HG02943 (cell line): ENCODE data around the gene MXI1.
"Not testable (repeated sequence)": the region's sequence is repeated elsewhere in the genome, so short reads cannot be mapped to it uniquely, and the experiment has no call there.

Source experiments
- ATAC-seq: cut with Tn5 transposase; IDR thresholded peaks from one replicate; pipeline ENCODE4 v1.9.1; 2021; ENCODE audit warnings: mild to moderate bottlenecking, low read depth, moderate library complexity; ENCODE audit not compliant: unreplicated experiment

The MXI1 gene

DNA sequence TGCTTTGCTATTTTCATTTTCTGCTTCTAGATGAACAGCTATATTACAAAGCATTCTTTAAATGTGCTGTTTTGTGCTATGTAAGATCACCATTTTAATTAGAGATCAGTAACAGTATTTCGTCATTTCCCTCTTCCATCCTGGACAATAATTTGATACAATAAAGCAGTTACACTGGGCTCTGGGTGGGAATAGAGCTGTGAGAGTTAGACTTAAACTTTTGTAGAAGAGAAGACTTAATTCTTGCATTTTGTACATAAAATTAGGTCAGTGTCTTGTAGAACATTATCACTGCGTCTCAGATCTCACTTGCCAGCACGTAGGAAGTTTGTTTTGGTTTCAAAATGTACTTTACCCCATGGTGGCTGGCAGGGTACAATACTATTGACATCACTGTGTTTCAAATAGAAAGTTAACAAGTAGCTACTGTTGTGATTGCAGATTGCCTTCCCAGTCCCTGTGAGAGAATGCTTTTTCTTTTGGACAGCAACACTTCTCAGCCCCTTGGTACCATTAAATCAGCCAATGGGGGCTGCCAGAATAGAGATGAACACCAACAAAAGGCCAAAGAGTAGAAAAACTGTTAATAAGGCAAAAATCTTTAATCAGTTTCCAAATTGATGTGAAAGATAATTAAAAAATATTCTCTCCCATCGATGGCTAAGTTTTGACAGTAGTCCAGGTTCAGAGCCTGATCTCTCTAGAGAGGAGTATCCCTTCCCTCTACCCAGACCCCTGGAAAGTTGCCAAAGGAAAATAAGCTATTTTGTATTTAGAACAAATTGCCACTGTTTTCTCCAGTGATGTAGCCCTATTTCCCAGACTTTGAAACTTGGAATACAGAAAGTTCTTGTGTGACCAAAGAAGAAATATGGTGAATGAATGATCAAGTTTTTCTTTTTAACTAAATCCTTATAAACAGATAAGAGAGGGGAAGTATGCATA lies 62.2 kb downstream of the MXI1 start:
- ATAC-seq = no peak

DNA sequence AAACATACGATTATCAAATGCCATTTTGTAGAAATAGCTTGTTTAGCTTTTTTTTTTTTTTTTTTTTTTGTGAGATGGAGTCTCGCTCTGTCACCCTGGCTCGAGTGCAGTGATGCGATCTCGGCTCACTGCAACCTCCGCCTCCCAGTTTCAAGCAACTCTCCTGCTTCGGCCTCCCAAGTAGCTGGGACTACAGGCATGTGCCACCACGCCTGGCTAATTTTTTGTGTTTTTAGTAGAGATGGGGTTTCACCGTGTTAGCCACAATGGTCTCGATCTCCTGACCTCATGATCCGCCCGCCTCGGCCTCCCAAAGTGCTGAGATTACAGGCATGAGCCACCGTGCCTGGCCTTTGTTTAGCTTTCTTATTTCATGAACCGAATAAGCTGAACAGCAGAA lies 65.6 kb downstream of the MXI1 start:
- not testable (repeated sequence) for ATAC-seq

DNA sequence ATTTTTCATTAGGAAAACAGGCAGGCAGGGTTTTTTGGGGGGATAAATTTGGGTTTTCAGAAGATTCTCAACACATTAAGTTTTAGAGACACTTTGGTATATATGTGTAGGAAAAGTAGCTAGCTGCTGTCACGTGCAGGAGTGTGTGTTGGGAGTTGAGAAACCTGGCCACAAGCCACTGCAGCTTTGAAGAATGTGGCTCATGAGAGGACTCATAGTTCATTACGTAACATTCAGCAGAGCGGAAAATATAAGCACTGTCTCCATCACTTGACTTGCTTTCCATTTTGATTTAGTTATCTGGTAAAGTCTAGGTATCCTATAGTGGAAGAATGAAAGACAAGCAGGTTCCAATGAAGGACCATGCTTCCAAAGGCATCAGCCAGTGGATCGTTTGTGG lies 66.1 kb downstream of the MXI1 start:
- no peak for ATAC-seq

DNA sequence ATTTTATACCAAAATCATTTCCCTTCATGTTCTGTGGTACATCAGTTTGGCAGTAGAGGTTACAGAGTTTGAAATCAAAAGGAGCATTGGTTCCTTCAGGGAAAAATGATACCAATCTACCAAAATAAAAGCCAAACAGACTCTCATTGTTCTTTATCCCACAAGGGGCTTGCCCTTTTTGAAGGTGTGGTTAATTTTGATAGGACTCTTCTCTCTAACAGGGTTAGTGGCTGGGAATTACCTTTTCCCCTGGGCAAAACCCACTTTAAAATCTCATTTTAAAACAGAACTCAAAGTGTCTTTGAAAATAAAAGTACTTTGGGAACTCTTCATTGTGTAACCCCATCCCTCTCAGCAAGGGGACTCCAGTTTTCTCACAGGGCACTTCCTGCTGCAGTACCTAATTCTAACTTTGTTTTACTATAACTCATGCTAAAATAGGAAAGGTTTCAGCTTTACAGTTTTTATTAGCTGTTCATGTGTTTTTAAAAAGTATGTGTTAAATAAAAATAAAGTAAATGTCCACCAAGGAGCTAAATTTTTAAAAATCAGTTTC lies 66.7 kb downstream of the MXI1 start:
- ATAC-seq = no peak

DNA sequence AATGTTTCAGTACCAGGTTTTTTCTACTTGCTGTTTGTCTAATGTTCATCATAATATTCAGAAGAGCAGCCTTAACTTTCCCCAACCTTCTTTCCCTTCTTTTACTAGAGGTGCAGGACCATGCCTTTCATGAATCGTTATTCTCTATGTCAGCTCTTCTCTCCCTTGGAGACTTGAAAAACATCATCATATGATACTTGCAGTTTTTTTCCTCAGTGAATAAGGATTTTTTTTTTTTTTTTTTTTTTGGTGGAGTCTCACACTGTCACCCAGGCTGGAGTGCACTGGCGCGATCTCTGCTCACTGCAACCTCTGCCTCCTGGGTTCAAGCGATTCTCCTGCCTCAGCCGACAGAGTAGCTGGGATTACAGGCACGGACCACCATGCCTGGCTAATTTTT lies 67.2 kb downstream of the MXI1 start:
- no peak for ATAC-seq

DNA sequence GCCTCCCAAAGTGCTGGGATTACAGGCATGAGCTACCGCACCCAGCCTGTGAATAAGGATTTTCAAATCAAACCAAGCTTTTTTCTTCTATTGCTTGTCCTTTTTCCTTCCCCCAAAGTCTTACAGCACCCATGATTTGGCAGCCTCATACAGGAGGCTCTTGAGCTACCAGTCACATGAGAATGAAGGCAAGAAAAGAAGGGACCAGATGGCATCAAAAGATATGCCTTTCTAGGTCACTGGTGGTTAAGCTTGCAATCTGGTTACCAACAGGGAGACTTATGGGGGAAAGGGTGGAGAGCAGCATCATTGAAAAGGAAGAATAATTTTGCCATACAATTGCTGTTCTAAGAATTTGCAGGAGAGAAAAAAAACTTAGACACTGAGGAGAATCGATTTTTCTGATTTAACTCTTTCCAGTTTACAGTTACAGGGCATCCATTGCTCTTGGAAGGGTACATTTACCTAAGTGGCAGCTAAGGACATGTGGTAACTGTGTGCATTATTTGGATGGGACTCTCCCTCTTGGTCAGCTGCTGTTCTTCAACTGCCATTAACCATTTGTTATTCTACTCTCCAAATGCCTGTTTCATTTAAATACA lies 67.8 kb downstream of the MXI1 start:
- ATAC-seq = no peak

DNA sequence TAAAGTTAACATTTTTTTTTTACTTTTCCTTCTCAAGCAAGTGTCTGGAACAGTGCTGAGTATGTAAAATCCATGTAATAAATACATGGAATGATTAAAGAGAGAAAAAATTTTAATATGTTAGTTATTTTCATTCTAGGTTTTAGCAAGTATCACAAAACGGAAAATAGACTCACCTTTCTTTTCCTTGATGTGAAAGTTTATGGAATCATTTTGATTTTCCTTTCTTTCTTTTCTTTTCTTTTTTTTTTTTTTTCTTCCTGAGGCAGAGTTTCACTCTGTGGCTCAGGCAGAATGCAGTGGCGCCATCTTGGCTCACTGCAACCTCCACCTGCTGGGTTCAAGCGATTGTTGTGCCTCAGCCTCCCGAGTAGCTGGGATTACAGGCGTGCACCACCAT lies 69.2 kb downstream of the MXI1 start:
- ATAC-seq = no peak

DNA sequence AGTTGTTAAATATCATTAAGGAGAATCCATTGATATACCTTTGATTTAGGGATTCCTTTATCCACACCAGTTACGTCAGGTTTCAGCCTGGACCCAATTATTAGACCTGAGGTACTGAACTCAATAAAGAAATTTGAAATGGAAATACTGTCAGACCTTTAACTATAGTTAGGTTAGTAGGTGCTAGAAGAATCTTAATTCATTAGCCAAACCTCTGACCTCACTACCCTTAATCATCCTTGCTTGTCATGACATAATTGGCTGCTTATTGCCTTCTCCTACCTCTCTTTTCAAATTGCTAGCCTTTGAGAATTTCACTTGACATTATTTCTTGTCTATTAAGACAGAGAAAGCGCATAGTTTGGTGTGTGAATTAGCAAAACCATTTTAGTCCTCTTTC lies 70.2 kb downstream of the MXI1 start:
- ATAC-seq = no peak

DNA sequence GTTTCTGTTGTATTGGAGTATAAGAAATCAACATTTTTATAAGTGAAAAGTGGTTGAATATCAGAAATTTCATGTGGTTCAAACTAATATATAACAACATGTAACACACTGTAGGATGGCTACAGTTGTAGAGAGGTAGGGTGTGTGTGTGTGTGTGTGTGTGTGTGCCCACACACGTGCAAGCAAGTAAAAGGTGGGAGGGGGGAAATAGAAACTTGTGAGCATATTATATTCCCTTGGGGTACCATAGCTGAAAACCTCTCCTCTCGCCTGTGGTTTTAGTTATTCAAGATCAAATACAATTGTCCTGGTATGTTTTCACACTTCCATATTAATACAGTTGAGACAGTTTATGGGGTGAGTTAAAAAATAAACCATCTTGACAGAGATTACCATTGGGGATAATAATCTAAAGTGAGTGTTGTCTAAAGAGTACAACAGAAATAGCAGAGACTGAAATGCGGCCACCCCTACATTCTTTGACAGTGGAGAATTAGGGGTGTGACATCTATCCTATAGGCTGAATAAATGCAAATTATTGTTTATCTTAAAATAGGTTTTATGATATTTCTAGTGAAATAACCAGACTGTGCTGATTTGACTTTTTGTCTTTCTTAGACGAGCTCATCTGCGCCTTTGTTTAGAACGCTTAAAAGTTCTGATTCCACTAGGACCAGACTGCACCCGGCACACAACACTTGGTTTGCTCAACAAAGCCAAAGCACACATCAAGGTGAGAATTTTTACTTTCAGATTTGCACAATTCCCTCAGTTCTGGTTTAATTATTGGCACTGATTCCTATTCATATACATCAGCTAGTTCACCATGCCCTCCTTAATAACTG lies 71.4 kb downstream of the MXI1 start:
- ATAC-seq = no peak

DNA sequence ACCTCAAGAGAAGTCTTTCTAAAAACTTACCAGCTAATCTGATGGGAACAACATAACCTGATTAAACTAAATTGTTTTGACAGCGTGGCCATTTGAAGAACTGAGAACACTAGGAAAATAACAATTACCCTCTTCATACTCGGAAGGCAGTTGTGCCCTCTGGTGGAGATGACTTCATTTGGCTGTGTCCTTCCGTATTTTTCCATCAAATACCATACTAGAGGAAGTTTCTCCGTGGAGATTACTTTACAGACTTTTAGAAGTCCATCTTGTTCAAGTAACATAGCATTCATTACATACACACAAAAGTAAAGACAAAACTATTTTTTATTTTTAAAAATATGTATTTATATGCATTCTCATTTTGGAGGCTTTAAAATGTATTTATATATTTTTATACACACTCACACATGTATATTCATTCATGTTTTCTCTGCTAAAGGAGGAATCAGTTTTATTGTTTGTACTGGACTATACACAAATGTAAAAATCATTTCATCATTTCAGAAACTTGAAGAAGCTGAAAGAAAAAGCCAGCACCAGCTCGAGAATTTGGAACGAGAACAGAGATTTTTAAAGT lies 72.1 kb downstream of the MXI1 start:
- ATAC-seq = no peak

DNA sequence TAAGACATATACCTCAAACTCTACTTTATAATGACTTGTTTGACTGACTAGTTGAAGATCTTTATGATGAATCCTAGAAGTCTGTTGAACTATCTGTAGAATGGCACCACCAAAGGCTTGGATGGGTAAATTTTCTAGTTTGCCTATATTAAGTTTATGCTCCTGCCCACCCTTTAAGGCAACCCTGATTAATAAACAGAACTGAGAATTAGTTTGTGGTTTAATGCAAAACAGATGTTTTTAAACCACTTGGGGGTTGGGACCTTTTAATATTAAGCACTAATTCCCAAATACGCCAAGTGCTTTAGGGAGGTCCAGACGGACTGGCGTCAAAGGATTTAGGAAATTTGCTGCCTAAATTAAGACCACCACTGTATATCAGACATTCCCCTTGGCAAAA lies 76.9 kb downstream of the MXI1 start:
- ATAC-seq = no peak

DNA sequence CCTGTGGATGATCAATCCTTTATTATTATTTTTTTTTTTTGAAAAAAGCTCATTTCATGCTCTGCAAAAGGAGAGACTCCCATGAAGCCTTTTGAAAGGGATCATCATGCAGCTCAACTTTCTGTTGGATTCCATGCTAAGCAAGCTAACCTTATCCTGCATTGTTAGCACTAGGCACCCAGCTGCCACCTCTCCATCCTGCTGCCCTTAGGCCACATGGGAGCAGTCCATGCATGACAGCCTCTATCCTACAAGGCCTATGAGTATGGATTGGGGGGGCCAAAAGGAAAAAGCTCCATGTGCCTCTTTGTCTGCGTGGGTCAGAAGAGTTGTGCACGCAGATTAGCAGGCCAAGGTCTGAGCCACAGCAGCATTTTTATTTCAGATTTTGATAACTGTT lies 78.1 kb downstream of the MXI1 start:
- no peak for ATAC-seq

DNA sequence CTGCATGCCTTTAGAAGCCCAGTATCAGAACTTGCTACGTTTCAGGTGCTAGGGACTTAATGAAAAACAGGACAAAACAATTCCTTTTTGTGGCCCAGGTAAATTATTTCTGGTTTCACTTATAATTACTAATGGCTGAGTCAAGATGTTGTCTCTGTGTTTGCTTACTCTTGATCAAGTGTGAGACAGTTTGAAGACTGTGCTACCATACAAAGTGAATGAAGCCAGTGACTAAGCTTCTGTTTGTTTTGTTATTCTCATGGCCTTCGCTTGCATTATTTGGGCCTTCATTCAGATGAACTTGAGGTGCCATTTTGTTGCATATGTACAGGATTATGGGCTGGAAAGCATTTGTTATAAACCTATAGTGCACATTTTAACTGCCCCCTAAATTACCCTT lies 79.4 kb downstream of the MXI1 start:
- ATAC-seq = no peak

DNA sequence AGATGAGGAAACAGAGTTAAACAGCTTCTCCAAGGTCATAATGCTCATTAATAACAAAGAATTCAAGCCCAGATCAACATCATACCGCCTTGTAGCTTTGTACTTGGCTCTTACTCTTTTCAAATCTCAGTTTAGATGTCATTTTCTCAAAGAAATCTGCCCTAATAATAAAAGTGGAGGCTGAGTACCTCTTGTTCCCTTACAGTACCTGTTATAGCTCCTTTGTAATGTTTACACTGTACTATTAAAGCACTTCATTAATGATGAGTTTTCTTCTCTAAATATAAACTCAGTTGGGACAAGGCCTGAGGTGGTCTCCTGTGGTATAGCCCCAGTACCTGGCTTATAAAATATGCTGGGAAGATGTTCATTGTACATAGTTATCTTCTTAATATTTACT lies 89.6 kb downstream of the MXI1 start:
- ATAC-seq = no peak

DNA sequence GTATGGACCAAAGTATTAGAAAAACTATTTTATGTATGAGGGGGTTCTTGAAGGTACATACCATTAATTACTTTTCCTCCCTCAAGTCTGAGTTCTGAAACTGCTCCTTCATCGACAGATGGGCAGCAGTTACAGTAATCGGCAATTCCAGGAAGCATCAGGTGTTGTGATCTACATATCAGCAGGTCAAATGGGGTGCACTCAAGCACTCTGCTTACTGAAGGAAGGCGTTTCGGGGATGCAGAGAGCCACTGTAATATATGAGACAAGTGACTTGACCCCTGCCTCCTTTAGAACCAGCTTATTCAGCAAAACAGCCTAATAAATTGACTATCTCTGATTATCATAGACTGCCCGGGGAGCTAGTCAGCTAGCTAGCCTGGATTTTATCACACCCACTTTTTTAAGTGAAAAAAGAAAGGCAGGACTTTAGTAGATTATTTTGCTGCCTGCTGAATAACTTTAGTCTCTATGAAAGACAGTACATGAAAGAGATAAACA lies 93.1 kb downstream of the MXI1 start:
- ATAC-seq = no peak

DNA sequence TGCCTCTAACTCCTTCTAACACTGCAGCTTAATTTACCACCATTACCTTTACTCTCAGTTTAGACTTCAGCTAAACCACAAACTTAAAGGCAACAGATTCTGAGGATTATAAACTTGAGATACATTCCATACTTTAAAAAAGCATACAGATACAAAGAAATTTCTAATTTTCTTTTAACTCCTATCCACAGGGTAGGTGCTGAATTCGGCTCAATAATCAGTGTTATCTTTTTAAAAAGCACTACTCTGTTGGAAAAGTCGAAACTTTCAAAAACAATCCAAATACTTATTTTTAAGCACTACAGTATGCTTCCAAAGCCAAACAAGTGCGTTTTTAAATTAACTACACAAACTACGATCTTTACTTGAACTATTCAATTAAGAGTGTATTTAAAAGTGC lies 96.3 kb downstream of the MXI1 start:
- no peak for ATAC-seq

DNA sequence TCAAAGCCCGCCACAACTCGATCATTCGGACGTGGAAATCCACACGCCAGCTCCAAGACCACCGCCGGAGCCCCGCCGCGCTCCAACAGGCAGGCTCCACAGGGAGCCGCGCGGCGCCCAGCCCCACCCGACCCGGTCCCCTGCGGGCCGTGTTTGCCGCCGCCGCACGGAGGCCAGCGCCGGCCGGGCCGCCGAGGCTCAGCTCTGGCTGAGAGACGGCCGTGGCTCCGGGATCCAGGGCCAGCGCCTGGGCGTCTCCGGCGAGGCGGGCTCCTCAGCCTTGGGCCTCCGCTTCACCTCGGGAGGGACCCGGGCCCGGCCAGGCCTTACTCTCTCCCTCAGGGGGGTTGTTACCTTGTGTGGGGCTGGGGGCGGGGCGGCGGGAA lies 97.0 kb downstream of the MXI1 start:
- peak; percentile 40 for ATAC-seq

DNA sequence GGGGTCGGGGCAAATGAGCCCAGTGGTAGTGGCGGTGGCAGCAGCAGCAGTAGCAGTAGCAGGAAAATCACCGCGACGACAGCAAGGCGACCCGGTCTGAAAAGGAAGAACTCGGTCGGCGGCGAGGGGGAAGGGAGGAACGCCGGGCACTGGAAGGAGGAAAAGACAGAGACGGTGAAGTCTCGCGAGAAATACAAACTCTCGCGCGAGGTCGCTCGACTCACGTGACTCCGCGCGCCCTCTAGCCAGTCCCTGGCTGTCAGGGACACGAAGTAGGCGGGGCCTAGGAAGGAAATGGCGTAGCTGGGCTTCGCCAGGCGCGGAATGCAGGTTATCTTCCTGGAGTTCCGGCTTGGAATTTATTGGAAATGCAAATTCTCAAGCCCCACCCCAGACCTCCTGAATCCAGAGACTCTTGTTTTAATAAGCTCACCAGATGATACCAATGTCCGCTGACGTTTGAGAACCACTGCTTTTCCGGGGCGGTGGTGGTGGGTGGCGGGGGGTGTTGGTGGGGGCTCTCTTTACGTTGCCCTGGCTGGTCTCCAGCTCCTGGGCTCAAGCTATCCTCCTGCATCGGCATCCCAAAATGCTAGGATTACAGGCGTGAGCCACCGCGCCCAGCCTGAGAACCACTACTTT lies 97.5 kb downstream of the MXI1 start, which contains the start of gene SMNDC1:
TSS of gene SMNDC1 (minus strand) at position 141 of the 642 bp plus-strand sequence. CDS start 1,333 bp downstream, outside the sequence.
- peak; percentile 91 for ATAC-seq

DNA sequence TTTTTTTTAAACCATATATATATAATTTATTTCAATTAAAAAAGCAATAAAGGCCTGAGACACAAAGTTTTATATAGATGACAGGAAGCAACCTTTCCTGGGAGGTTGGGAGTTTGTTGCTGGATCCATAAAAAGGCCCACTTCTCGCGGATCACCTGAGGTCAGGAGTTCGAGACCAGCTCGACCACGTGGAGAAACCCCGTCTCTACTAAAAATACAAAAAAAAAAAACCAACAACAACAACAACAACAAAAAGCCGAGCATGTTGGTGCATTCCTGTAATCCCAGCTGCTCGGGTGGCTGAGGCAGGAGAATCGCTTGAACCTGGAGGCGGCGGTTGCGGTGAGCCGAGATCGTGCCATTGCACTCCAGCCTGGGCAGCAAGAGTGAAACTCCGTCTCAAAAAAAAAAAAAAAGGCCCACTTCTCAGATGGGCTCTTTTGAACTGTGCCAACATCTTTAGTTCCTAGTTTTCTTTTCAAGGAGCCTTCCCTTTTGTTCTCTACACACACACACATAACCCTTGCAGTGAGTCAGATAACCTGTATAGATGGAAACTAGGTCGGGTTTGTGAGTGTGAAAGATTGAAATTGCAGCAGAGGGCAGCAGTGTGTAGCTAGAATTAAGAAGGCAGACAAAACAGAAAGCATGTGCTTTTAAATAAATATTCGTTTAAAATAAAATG lies 98.5 kb downstream of the MXI1 start:
- ATAC-seq = peak; percentile 40
